GM19351 (cell line): ENCODE data around the gene CABP7.

ENCODE experiments used
- ATAC-seq: cut with Tn5 transposase; IDR thresholded peaks from one replicate; pipeline ENCODE4 v1.9.1; 2021; ENCODE audit warnings: mild to moderate bottlenecking, moderate library complexity; ENCODE audit not compliant: unreplicated experiment

The CABP7 gene

GRCh38 chr22:29769723-29770321 is 50.0 kb downstream of the CABP7 start:
- no peak for ATAC-seq

GRCh38 chr22:29772170-29772641 is 52.4 kb downstream of the CABP7 start:
- ATAC-seq, result no peak

- ATAC-seq, result no peak
These were observed 53.4 kb downstream of the CABP7 start for GRCh38 chr22:29773233-29773632.

- no peak for ATAC-seq
These were observed 60.4 kb downstream of the CABP7 start for GRCh38 chr22:29780220-29780619.

- no peak for ATAC-seq
These were observed 61.2 kb downstream of the CABP7 start for GRCh38 chr22:29780748-29781676.
